HepG2 (cell line): ENCODE measurements around the gene B3GNT2. TPM values are rescaled to one million over a fixed set of nuclear protein-coding genes. Genes with fewer than 3 reads are reported as not detected.

ENCODE experiments used
- ARID5B ChIP-seq: IDR thresholded peaks from 2 replicates; pipeline ENCODE4 v1.4.0; 2020; ENCODE audit warnings: mild to moderate bottlenecking, missing genetic modification reagents
- ATF1 ChIP-seq: IDR thresholded peaks from 2 replicates; pipeline ENCODE4 v1.6.1; 2016; ENCODE audit warnings: mild to moderate bottlenecking, control low read depth
- CENPX ChIP-seq: sonication (generic); formaldehyde crosslinking; IDR thresholded peaks from 2 replicates; pipeline ENCODE4 v1.9.0; 2021; ENCODE audit warnings: mild to moderate bottlenecking, missing genetic modification reagents, moderate library complexity
- CHD2 ChIP-seq: IDR thresholded peaks from 2 replicates; pipeline ENCODE4 v1.6.1; 2011; ENCODE audit warnings: low read depth, low read length, improper control_type of control experiment
- EP300 ChIP-seq, 3 experiments: sonication (generic) in 1 of 3; formaldehyde crosslinking in 1 of 3; IDR thresholded peaks; 2 replicates each; pipeline versions ENCODE4 v1.5.1 to v1.6.1; 2011 to 2020; ENCODE audit warnings: low read depth in 2 of 3, low read length in 2 of 3, borderline replicate concordance in 1 of 3, improper control_type of control experiment in 1 of 3, mild to moderate bottlenecking in 1 of 3, missing genetic modification reagents in 1 of 3, moderate library complexity in 1 of 3
- IKZF4 ChIP-seq: sonication (generic); formaldehyde crosslinking; IDR thresholded peaks from 2 replicates; pipeline ENCODE4 v1.5.1; 2020; ENCODE audit warnings: borderline replicate concordance, mild to moderate bottlenecking, low read depth, missing genetic modification reagents; ENCODE audit errors: not compliant biosample characterization
- MBNL3 ChIP-seq: fragments of 250-450 bp; sonication (Bioruptor Pico); conservative IDR thresholded peaks from 2 replicates; pipeline ENCODE4 v1.8.0; 2022; ENCODE audit warnings: mild to moderate bottlenecking, inconsistent platforms
- MTA3 ChIP-seq: sonication (generic); formaldehyde crosslinking; IDR thresholded peaks from 2 replicates; pipeline ENCODE4 v1.4.0; 2020; ENCODE audit warnings: missing genetic modification reagents
- NONO ChIP-seq, 2 experiments: fragments of 450-650 bp in 1 of 2; sonication (generic) in 1 of 2; formaldehyde crosslinking in 1 of 2; IDR thresholded peaks in 1 of 2; conservative IDR thresholded peaks in 1 of 2; 2 replicates each; pipeline versions ENCODE4 v1.6.1 to v1.8.0; 2017 to 2022; ENCODE audit warnings: mild to moderate bottlenecking in 1 of 2, missing genetic modification reagents in 1 of 2, moderate library complexity in 1 of 2
- RFXANK ChIP-seq: IDR thresholded peaks from 2 replicates; pipeline ENCODE4 v1.6.1; 2016
- SIX1 ChIP-seq: sonication (generic); formaldehyde crosslinking; IDR thresholded peaks from 2 replicates; pipeline ENCODE4 v1.4.0; 2020; ENCODE audit warnings: missing genetic modification reagents, borderline replicate concordance
- THAP11 ChIP-seq: IDR thresholded peaks from 2 replicates; pipeline ENCODE4 v1.6.1; 2016; ENCODE audit warnings: missing biosample characterization, missing genetic modification reagents
- ZNF598 ChIP-seq: sonication (generic); formaldehyde crosslinking; IDR thresholded peaks from 2 replicates; pipeline ENCODE4 v1.5.1; 2020; ENCODE audit warnings: mild to moderate bottlenecking, missing genetic modification reagents, borderline replicate concordance
- ZNF841 ChIP-seq: sonication (generic); formaldehyde crosslinking; IDR thresholded peaks from 2 replicates; pipeline ENCODE4 v1.8.1; 2023; ENCODE audit warnings: missing genetic modification reagents, borderline replicate concordance
- ZSCAN20 ChIP-seq: sonication (generic); formaldehyde crosslinking; IDR thresholded peaks from 2 replicates; pipeline ENCODE4 v1.4.0; 2020; ENCODE audit warnings: missing genetic modification reagents, mild to moderate bottlenecking, borderline replicate concordance
- polyA plus RNA-seq, 8 experiments: library from polyadenylated mRNA; depleted of rRNA in 3 of 8; stranded (reverse) in 7 of 8; unstranded in 1 of 8; fragments of >200 nt; fragmentation: Illumina TruSeq in 4 of 8; extraction: Trizol in 4 of 8; gene quantifications; 2 replicates each; pipeline versions ENCODE4 v1.2.1 to v1.2.3, GENCODE V29; 2011 to 2016; ENCODE audit warnings: low read depth in 4 of 8, missing spikeins in 1 of 8, mixed read lengths in 1 of 8; ENCODE audit not compliant: insufficient read depth in 1 of 8
- total RNA-seq, 5 experiments: library from RNA; depleted of rRNA; stranded (reverse); fragments of >200 nt; fragmentation: Illumina TruSeq; extraction: Trizol; gene quantifications; 2 replicates each; pipeline ENCODE4 v1.2.3, GENCODE V29; 2016; ENCODE audit warnings: low read depth in 1 of 5
- TF ChIP-seq, protein P1 (sequence below): sonication (generic); IDR thresholded peaks from 2 replicates; pipeline ENCODE4 v1.6.1; 2016; ENCODE audit warnings: low read depth, borderline replicate concordance
- TF ChIP-seq, protein P2 (sequence below): IDR thresholded peaks from 2 replicates; pipeline ENCODE4 v1.6.1; 2018; ENCODE audit warnings: missing genetic modification reagents, mild to moderate bottlenecking, missing compliant biosample characterization
- TF ChIP-seq, protein P3 (sequence below), 2 experiments: IDR thresholded peaks; 2 replicates each; pipeline ENCODE4 v1.6.1; 2011 to 2012; ENCODE audit warnings: low read length in 2 of 2, borderline replicate concordance in 1 of 2, low read depth in 1 of 2, mild to moderate bottlenecking in 1 of 2, moderate library complexity in 1 of 2

Gene B3GNT2
- total and polyA plus RNA-seq, 2 of the 13 experiments (the other 11 are each of a cell fraction or from before 2014, with no cell fraction given), result 26.3 to 28.5 TPM

- TF ChIP-seq, protein P1, sequence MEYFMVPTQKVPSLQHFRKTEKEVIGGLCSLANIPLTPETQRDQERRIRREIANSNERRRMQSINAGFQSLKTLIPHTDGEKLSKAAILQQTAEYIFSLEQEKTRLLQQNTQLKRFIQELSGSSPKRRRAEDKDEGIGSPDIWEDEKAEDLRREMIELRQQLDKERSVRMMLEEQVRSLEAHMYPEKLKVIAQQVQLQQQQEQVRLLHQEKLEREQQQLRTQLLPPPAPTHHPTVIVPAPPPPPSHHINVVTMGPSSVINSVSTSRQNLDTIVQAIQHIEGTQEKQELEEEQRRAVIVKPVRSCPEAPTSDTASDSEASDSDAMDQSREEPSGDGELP, result peak; percentile 64; the same call in 1 of the 2 replicates
- TF ChIP-seq SIX1 (CRISPR knock-in tag) (peak; percentile 29; the same call in 1 of the 2 replicates), MTA3 (no peak), ZSCAN20 (CRISPR knock-in tag) (no peak), CENPX (CRISPR knock-in tag) (no peak), MBNL3 (CRISPR knock-in tag) (no peak), EP300 (IDR thresholded peaks at IDR 0.05; ENCODE audit: low read depth in 2 of 2, low read length in 2 of 2) (peak in 1 of 2 experiments; percentile 89; a peak in 2 of 4 replicates), EP300 (CRISPR knock-in tag; IDR thresholded peaks at IDR 0.05; ENCODE audit: borderline replicate concordance) (peak; percentile 59; the same call in 1 of the 2 replicates), CHD2 (no peak), ARID5B (CRISPR knock-in tag) (peak; percentile 95), NONO (IDR thresholded peaks at IDR 0.05) (no peak), NONO (CRISPR knock-in tag; conservative IDR thresholded peaks at IDR 0.05) (peak; percentile 1; the same call in 1 of the 2 replicates), ZNF598 (CRISPR knock-in tag) (no peak), ZNF841 (CRISPR knock-in tag) (no peak), RFXANK (CRISPR knock-in tag) (no peak), IKZF4 (CRISPR knock-in tag) (peak; percentile 18), ATF1 (peak; percentile 52; the same call in 1 of the 2 replicates), THAP11 (CRISPR knock-in tag) (peak; percentile 59)
- TF ChIP-seq, protein P2, sequence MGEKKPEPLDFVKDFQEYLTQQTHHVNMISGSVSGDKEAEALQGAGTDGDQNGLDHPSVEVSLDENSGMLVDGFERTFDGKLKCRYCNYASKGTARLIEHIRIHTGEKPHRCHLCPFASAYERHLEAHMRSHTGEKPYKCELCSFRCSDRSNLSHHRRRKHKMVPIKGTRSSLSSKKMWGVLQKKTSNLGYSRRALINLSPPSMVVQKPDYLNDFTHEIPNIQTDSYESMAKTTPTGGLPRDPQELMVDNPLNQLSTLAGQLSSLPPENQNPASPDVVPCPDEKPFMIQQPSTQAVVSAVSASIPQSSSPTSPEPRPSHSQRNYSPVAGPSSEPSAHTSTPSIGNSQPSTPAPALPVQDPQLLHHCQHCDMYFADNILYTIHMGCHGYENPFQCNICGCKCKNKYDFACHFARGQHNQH (CRISPR knock-in tag), result peak; percentile 97
- TF ChIP-seq, protein P3, sequence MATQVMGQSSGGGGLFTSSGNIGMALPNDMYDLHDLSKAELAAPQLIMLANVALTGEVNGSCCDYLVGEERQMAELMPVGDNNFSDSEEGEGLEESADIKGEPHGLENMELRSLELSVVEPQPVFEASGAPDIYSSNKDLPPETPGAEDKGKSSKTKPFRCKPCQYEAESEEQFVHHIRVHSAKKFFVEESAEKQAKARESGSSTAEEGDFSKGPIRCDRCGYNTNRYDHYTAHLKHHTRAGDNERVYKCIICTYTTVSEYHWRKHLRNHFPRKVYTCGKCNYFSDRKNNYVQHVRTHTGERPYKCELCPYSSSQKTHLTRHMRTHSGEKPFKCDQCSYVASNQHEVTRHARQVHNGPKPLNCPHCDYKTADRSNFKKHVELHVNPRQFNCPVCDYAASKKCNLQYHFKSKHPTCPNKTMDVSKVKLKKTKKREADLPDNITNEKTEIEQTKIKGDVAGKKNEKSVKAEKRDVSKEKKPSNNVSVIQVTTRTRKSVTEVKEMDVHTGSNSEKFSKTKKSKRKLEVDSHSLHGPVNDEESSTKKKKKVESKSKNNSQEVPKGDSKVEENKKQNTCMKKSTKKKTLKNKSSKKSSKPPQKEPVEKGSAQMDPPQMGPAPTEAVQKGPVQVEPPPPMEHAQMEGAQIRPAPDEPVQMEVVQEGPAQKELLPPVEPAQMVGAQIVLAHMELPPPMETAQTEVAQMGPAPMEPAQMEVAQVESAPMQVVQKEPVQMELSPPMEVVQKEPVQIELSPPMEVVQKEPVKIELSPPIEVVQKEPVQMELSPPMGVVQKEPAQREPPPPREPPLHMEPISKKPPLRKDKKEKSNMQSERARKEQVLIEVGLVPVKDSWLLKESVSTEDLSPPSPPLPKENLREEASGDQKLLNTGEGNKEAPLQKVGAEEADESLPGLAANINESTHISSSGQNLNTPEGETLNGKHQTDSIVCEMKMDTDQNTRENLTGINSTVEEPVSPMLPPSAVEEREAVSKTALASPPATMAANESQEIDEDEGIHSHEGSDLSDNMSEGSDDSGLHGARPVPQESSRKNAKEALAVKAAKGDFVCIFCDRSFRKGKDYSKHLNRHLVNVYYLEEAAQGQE (IDR thresholded peaks at IDR 0.05; ENCODE audit: borderline replicate concordance in 1 of 2, low read depth in 1 of 2, low read length in 2 of 2), result no peak
These were observed 1.1 kb upstream of the B3GNT2 start (continued) for GRCh38 chr2:62194558-62195420.
